Calu3 (cell line): ENCODE results near the gene CDK4. TPM values are rescaled to one million over a fixed set of nuclear protein-coding genes. Genes with fewer than 3 reads are reported as not detected.

Experiments
- BruUV-seq: library from RNA; stranded (reverse); fragments of 400-500 nt; replicated peaks from 2 replicates; lab custom pipeline; 2021; lab: Mats Ljungman, UMichigan
- CTCF ChIA-PET: fragments of 300-600 bp; sonication (Branson Sonifier 250); formaldehyde crosslinking; loops from one replicate; lab custom pipeline; 2022; ENCODE audit warnings: antibody characterized with exemption; lab: Charles Lee
- DNase-seq: peaks from one replicate; pipeline ENCODE4 v3.0.0; 2022
- H3K27ac Mint-ChIP-seq: one replicate; pipeline ENCODE4 v1.8.0; 2022; ENCODE audit warnings: mixed read lengths; ENCODE audit not compliant: unreplicated experiment
- H3K27me3 Mint-ChIP-seq: one replicate; pipeline ENCODE4 v1.8.0; 2022; ENCODE audit warnings: mixed read lengths; ENCODE audit not compliant: unreplicated experiment
- H3K36me3 Mint-ChIP-seq: one replicate; pipeline ENCODE4 v1.8.0; 2022; ENCODE audit warnings: mild to moderate bottlenecking, moderate library complexity, mixed read lengths; ENCODE audit not compliant: insufficient read depth, unreplicated experiment
- H3K4me1 Mint-ChIP-seq: one replicate; pipeline ENCODE4 v1.8.0; 2022; ENCODE audit warnings: mild to moderate bottlenecking, low read depth, mixed read lengths; ENCODE audit not compliant: unreplicated experiment
- H3K4me3 Mint-ChIP-seq: one replicate; pipeline ENCODE4 v1.8.0; 2022; ENCODE audit warnings: mild to moderate bottlenecking, low read depth, moderate library complexity, mixed read lengths; ENCODE audit not compliant: unreplicated experiment
- H3K9me3 Mint-ChIP-seq: one replicate; pipeline ENCODE4 v1.8.0; 2022; ENCODE audit warnings: low read depth, mixed read lengths; ENCODE audit not compliant: unreplicated experiment
- intact Hi-C: fragments of 100-400 bp; cut with micrococcal nuclease; formaldehyde crosslinking; loops from one replicate; pipeline ENCODE4 v1.10.0; 2022; ENCODE audit not compliant: unreplicated experiment
- total RNA-seq: library from RNA; stranded (reverse); gene quantifications from 2 replicates; pipeline ENCODE4 v1.2.3, GENCODE V29; 2022
- TF ChIP-seq, protein P1 (sequence below): fragments of 200-600 bp; IDR thresholded peaks from one replicate; pipeline ENCODE4 v1.8.0; 2022; ENCODE audit warnings: antibody characterized with exemption; ENCODE audit not compliant: unreplicated experiment

The CDK4 gene
- total RNA-seq, 1 experiment from 2014 or later: 188 TPM

DNA sequence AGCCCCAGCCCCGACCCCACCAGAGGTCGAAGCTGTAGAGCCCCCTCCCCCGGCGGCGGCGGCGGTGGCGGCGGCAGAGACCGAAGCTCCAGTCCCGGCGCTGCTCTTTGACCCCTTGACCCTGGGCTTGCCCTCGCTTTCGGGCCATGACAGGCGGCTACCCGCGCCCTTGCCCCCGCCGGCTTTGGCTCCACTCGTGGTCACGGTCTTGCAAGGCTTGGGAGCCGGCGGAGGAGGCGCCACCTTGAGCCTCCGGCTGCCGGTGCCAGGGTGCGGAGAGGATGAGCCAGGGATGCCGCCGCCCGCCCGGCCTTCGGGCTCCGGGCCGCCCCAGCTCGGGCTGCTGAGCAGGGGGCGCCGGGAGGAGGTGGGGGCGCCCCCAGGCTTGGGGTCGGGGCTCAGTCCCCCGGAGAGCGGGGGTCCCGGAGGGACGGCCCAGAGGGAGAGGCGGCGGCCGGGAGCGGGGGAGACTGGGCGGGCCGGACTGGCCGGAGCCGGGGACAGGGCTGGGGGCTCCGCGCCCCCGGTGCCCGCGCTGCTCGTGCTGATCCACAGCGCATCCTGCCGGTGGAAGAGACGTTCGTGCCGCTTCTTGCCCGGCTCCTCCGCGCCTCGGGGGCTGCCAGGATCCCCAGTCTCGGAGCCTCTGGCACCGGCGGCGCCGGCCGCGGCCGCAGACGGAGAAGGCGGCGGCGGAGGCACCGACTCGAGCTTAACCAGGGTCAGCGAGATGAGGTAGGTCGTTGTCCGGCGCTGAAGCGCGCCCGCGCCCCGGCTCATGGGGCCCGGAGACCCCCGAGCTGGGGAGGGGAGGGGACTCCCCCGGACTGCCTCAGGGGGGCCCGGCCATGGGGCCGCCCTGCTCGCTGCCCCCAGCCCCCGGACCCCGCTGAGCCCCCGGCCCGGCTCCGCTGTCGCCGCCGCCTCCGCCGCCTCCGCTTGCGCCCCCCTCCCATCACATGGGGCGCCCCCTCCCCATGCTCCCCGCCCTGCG, 14.3 kb downstream of the CDK4 start:
- H3K27ac Mint-ChIP-seq: no peak overlapping the region
- no peaks in the 10 kb centered on the region for H3K9me3 Mint-ChIP-seq
- intact Hi-C loops: loop anchor here (2.0 kb wide), 1 partner anchor 155 kb away; no protein-coding TSS in a partner anchor
- H3K27me3 Mint-ChIP-seq: peaks cover 90% of the 10 kb centered on the region
- no TSS peak for BruUV-seq
- TF ChIP-seq, protein P1, sequence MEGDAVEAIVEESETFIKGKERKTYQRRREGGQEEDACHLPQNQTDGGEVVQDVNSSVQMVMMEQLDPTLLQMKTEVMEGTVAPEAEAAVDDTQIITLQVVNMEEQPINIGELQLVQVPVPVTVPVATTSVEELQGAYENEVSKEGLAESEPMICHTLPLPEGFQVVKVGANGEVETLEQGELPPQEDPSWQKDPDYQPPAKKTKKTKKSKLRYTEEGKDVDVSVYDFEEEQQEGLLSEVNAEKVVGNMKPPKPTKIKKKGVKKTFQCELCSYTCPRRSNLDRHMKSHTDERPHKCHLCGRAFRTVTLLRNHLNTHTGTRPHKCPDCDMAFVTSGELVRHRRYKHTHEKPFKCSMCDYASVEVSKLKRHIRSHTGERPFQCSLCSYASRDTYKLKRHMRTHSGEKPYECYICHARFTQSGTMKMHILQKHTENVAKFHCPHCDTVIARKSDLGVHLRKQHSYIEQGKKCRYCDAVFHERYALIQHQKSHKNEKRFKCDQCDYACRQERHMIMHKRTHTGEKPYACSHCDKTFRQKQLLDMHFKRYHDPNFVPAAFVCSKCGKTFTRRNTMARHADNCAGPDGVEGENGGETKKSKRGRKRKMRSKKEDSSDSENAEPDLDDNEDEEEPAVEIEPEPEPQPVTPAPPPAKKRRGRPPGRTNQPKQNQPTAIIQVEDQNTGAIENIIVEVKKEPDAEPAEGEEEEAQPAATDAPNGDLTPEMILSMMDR: no peak
- H3K36me3 Mint-ChIP-seq: no peaks in the 10 kb centered on the region
- no peak overlapping the region for H3K4me3 Mint-ChIP-seq
- no peak for DNase-seq
- CTCF ChIA-PET: no interaction called here
- peaks cover 35% of the 10 kb centered on the region for H3K4me1 Mint-ChIP-seq

DNA sequence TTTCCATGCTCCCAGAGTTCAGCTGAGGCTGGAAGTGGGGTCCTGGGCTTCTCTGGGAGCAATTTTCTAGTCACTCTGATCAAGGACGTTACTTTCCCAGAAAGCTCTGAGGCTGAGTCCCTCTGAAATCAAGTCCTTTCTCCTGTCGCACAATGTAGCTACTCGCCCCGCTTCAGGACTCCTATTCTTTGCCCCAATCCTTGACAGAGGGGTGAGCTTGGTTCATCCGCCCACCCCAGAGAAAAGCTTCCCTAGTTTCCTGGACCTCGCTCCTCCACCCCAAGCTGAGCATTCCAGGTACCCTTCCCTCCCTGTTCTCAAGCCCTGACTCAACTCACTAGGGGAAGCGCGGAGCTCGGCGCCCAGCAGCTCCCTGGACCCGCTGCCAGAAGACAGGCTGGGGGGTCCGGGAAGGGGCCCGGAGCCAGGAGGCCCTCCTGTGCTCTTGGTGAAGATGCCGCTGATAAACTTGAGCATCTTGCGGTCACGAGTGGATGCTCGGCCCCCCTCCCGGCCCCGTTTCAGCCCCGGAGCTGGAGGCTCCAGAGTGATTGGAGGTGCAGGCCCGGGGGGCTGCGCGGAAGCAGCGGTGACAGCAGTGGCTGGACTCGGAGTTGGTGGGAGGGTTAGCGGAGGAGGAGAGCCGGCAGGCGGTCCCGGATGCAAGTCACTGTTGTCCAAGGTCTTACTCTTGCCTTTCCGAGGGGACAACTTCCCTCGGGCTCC, 15.2 kb downstream of the CDK4 start:
- intact Hi-C loops: loop anchor here (2.0 kb wide), 1 partner anchor 154 kb away; no protein-coding TSS in a partner anchor

DNA sequence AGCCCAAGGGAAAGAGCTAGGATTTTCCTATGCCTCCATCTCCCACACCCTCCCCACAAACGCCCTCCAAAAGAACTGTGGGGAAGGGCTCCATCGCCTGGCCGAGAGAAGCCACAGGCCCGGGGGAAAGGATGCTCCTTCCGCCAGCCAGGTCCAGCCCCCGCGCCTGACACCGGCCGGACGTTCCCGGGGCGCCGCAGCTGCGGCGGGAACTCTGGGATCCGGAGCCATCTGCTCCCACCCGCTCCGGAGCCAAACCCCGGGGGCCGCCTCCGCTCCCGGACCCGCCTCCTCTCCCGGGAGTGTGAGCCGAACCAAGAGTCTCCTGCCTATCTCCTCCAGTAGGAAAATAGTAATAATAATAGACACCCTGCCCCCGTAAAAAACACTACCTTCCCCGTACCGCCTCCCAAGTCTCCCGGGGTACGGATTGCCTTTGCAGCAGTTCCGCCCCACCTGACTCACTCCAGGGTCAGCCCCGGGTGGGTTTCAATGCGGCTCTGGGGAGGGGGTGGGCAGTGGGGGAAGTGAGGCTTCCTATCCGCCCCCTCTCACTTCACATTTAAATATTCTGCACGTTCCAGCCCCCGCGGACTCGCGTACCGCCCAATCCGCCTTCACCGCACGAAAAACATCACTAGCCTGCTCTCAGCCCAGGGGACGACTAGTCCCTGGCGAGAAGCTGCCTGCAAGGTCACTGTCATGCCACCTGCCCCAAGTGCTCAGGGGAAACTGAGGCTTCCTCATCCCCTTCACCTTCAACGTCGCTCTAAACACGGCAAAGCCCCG, 16.0 kb downstream of the CDK4 start:
- Mint-ChIP-seq H3K27me3 (peaks cover 92% of the 10 kb centered on the region), H3K4me3 (peak overlapping the region; percentile 57), H3K9me3 (no peaks in the 10 kb centered on the region), H3K27ac (peak overlapping the region; percentile 2), H3K36me3 (no peaks in the 10 kb centered on the region), H3K4me1 (peaks cover 28% of the 10 kb centered on the region)
- DNase-seq: peak; percentile 48
- intact Hi-C loops: loop anchor here (2.0 kb wide), 1 partner anchor 153 kb away; no protein-coding TSS in a partner anchor
- no TSS peak for BruUV-seq
- CTCF ChIA-PET: interaction anchor here (0.7 to 3.4 kb wide), 6 partner anchors 9 to 153 kb away, joined by 3 to 18 read pairs (median 6); partner anchors contain the start of gene TSPAN31
- TF ChIP-seq, protein P1: no peak

More for the DNA sequence above, 15.2 kb downstream of the CDK4 start:
- no TSS peak for BruUV-seq
- Mint-ChIP-seq H3K4me3 (peak overlapping the region; percentile 57), H3K27me3 (peaks cover 92% of the 10 kb centered on the region), H3K36me3 (no peaks in the 10 kb centered on the region), H3K9me3 (no peaks in the 10 kb centered on the region), H3K4me1 (peaks cover 30% of the 10 kb centered on the region), H3K27ac (peak overlapping the region; percentile 2)
- TF ChIP-seq, protein P1: no peak
- no peak for DNase-seq
- CTCF ChIA-PET: interaction anchor here (1.3 to 3.4 kb wide), 3 partner anchors 11 to 154 kb away, joined by 3 to 18 read pairs (median 17); no protein-coding TSS in a partner anchor
